Mesodermal cell (in vitro differentiated cells): ENCODE results near the gene CPZ.

Source experiments
- H3K27ac ChIP-seq: 2 replicates; pipeline ENCODE4 v1.7.0; 2013; ENCODE audit warnings: mild to moderate bottlenecking, low read depth, low read length, moderate library complexity; ENCODE audit not compliant: severe bottlenecking
- H3K36me3 ChIP-seq: 2 replicates; pipeline ENCODE4 v1.7.1; 2013; ENCODE audit warnings: mild to moderate bottlenecking, low read length, moderate library complexity; ENCODE audit not compliant: control insufficient read depth, insufficient read depth
- H3K4me1 ChIP-seq: one replicate; pipeline ENCODE4 v1.7.1; 2013; ENCODE audit warnings: mild to moderate bottlenecking, low read length; ENCODE audit not compliant: insufficient read depth, control insufficient read depth, poor library complexity, severe bottlenecking
- H3K4me3 ChIP-seq: 2 replicates; pipeline ENCODE4 v1.7.0; 2013; ENCODE audit warnings: low read length, control low read depth, mild to moderate bottlenecking; ENCODE audit not compliant: insufficient read depth, poor library complexity, severe bottlenecking; ENCODE audit errors: extremely low read depth
- H3K9me3 ChIP-seq: 2 replicates; pipeline ENCODE4 v1.7.1; 2013; ENCODE audit warnings: mild to moderate bottlenecking, low read length, moderate library complexity; ENCODE audit not compliant: control insufficient read depth
- WGBS, 2 experiments: methylation state at CpG; one replicate each; pipeline ENCODE4 v1.1.5; 2013; ENCODE audit warnings: missing lambda C conversion rate in 2 of 2; ENCODE audit not compliant: insufficient coverage in 2 of 2; 5-methylcytosine and 5-hydroxymethylcytosine counted together

The CPZ gene

GRCh38 chr4:8642651-8643321 lies 50.2 kb downstream of the CPZ start:
- H3K27ac ChIP-seq, result no peak overlapping the region
- H3K4me1 ChIP-seq, result no peaks in the 10 kb centered on the region
- H3K4me3 ChIP-seq, result no peak overlapping the region
- H3K36me3 ChIP-seq, result no peaks in the 10 kb centered on the region
- H3K9me3 ChIP-seq, result no peaks in the 10 kb centered on the region
- 79 to 91% methylated on average over 9 of the region's 12 CpGs for WGBS, 2 experiments

GRCh38 chr4:8643441-8643840 lies 50.9 kb downstream of the CPZ start:
- Histone ChIP-seq H3K9me3 (no peaks in the 10 kb centered on the region), H3K4me1 (no peaks in the 10 kb centered on the region), H3K27ac (no peak overlapping the region), H3K4me3 (no peak overlapping the region), H3K36me3 (no peaks in the 10 kb centered on the region)
- WGBS, 2 experiments, result 96 to 100% methylated on average over 1 to 5 of the region's 6 CpGs

GRCh38 chr4:8643986-8644385 lies 51.4 kb downstream of the CPZ start:
- H3K36me3 ChIP-seq, result no peaks in the 10 kb centered on the region
- no peaks in the 10 kb centered on the region for H3K4me1 ChIP-seq
- H3K9me3 ChIP-seq, result no peaks in the 10 kb centered on the region
- no peak overlapping the region for H3K4me3 ChIP-seq
- WGBS, 2 experiments, result 86 to 90% methylated on average over 20 to 22 of the region's 22 CpGs
- no peak overlapping the region for H3K27ac ChIP-seq

GRCh38 chr4:8644461-8644891 lies 51.9 kb downstream of the CPZ start:
- Histone ChIP-seq H3K36me3 (no peaks in the 10 kb centered on the region), H3K4me1 (no peaks in the 10 kb centered on the region), H3K4me3 (no peak overlapping the region), H3K9me3 (no peaks in the 10 kb centered on the region), H3K27ac (no peak overlapping the region)
- WGBS, 2 experiments, result 82% methylated on average over 9 of the region's 9 CpGs

- Histone ChIP-seq H3K9me3 (no peaks in the 10 kb centered on the region), H3K4me3 (no peak overlapping the region), H3K4me1 (no peaks in the 10 kb centered on the region), H3K36me3 (no peaks in the 10 kb centered on the region), H3K27ac (no peak overlapping the region)
- WGBS, 2 experiments, result 87 to 88% methylated on average over 14 to 18 of the region's 22 CpGs
Observed at GRCh38 chr4:8644966-8645752, 52.6 kb downstream of the CPZ start.

- WGBS, 2 experiments, result 89 to 96% methylated on average over 12 to 15 of the region's 16 CpGs
- H3K9me3 ChIP-seq, result no peaks in the 10 kb centered on the region
- no peak overlapping the region for H3K4me3 ChIP-seq
- H3K27ac ChIP-seq, result no peak overlapping the region
- no peaks in the 10 kb centered on the region for H3K36me3 ChIP-seq
- H3K4me1 ChIP-seq, result no peaks in the 10 kb centered on the region
Observed at GRCh38 chr4:8645753-8646124, 53.2 kb downstream of the CPZ start.

- no peak overlapping the region for H3K4me3 ChIP-seq
- H3K9me3 ChIP-seq, result no peaks in the 10 kb centered on the region
- 90% methylated on average over 30 to 33 of the region's 36 CpGs for WGBS, 2 experiments
- H3K27ac ChIP-seq, result no peak overlapping the region
- no peaks in the 10 kb centered on the region for H3K4me1 ChIP-seq
- H3K36me3 ChIP-seq, result no peaks in the 10 kb centered on the region
Observed at GRCh38 chr4:8646296-8647093, 53.9 kb downstream of the CPZ start.

GRCh38 chr4:8647094-8647570 lies 54.6 kb downstream of the CPZ start:
- 91 to 93% methylated on average over 6 to 9 of the region's 14 CpGs for WGBS, 2 experiments
- Histone ChIP-seq H3K4me3 (no peak overlapping the region), H3K36me3 (no peaks in the 10 kb centered on the region), H3K4me1 (no peaks in the 10 kb centered on the region), H3K27ac (no peak overlapping the region), H3K9me3 (no peaks in the 10 kb centered on the region)

GRCh38 chr4:8647626-8648025 lies 55.1 kb downstream of the CPZ start:
- H3K9me3 ChIP-seq, result no peaks in the 10 kb centered on the region
- no peak overlapping the region for H3K4me3 ChIP-seq
- H3K27ac ChIP-seq, result no peak overlapping the region
- no peaks in the 10 kb centered on the region for H3K4me1 ChIP-seq
- no peaks in the 10 kb centered on the region for H3K36me3 ChIP-seq
- 86 to 91% methylated on average over 12 to 13 of the region's 13 CpGs for WGBS, 2 experiments

- Histone ChIP-seq H3K27ac (no peak overlapping the region), H3K9me3 (no peaks in the 10 kb centered on the region), H3K4me3 (no peak overlapping the region), H3K4me1 (no peaks in the 10 kb centered on the region), H3K36me3 (no peaks in the 10 kb centered on the region)
- 89 to 90% methylated on average over 6 of the region's 6 CpGs for WGBS, 2 experiments
Observed at GRCh38 chr4:8648296-8648695, 55.7 kb downstream of the CPZ start.
